ENCODE measurements around the gene RAPGEF1.

- TF ChIP-seq, protein P1, sequence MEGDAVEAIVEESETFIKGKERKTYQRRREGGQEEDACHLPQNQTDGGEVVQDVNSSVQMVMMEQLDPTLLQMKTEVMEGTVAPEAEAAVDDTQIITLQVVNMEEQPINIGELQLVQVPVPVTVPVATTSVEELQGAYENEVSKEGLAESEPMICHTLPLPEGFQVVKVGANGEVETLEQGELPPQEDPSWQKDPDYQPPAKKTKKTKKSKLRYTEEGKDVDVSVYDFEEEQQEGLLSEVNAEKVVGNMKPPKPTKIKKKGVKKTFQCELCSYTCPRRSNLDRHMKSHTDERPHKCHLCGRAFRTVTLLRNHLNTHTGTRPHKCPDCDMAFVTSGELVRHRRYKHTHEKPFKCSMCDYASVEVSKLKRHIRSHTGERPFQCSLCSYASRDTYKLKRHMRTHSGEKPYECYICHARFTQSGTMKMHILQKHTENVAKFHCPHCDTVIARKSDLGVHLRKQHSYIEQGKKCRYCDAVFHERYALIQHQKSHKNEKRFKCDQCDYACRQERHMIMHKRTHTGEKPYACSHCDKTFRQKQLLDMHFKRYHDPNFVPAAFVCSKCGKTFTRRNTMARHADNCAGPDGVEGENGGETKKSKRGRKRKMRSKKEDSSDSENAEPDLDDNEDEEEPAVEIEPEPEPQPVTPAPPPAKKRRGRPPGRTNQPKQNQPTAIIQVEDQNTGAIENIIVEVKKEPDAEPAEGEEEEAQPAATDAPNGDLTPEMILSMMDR (IDR thresholded peaks at IDR 0.05) = peak; percentile 82 to 98 (median 98)
- TF ChIP-seq POLR2A (IDR thresholded peaks at IDR 0.05) (no peak), EP300 (IDR thresholded peaks at IDR 0.05) (no peak)
Measured at GRCh38 chr9:131739959-131740648, at the start of gene RAPGEF1.

Data from tibial nerve (tissue), 4 donors.